ENCODE results near the gene ERCC6L2. TPM values are rescaled to one million over a fixed set of nuclear protein-coding genes. Genes with fewer than 3 reads are reported as not detected.

ERCC6L2 gene
- total and polyA plus RNA-seq, 2 donors (not counting 3 experiments of a cell fraction or from before 2014, with no cell fraction given), result 4.7 to 31.8 TPM

DNA sequence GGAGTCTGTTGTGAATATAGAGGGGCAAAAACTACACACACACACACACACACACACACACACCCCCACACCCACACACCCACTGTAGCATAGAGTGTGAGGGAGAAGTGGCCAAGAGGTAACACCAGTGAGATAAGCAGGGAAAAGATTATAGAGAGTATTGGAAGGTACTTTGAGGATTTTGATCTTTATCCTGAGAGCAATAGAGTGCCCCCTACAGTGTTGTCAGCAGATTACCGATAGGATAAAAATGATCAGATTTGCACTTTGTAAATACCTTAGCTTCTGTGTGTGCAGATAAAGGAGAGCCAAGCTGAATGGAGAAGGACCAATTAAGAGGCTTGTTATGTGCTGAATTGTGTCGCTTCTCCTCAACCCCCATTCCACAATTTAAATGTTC lies 32.3 kb downstream of the ERCC6L2 start:
- H3K9me3 ChIP-seq (replicated peaks; ENCODE audit: control insufficient read depth, insufficient read depth, low read length), result no peaks in the 10 kb centered on the region
- no peaks in the 10 kb centered on the region for H4K20me1 ChIP-seq (replicated peaks; ENCODE audit: control insufficient read depth, extremely low read depth, insufficient read depth, low read length)
- no peak for FAIRE-seq
- dilution Hi-C loops (cut with MboI; ENCODE audit: extremely low pct_ligation_motif_present, low sequenced_read_pairs) (no loop called here), intact Hi-C loops (cut with micrococcal nuclease) (no loop called here)
- H3K9me1 ChIP-seq (replicated peaks; ENCODE audit: control insufficient read depth, extremely low read depth, insufficient read depth, low read length), result no peaks in the 10 kb centered on the region
- H3K79me2 ChIP-seq (ENCODE audit: control insufficient read depth, insufficient read depth, low read length), result peaks cover 2% of the 10 kb centered on the region
- no peak for DNase-seq (ENCODE audit: low read depth, low spot score)
- ChIA-PET POLR2A (no interaction called here), CTCF (interaction anchor here (0.5 to 2.2 kb wide), 4 partner anchors 8 to 762 kb away, joined by 3 to 14 read pairs (median 4); no protein-coding TSS in a partner anchor)
- H3K4me2 ChIP-seq (ENCODE audit: insufficient read depth, low read length), result no peak overlapping the region
- no peak overlapping the region for H2AFZ ChIP-seq (ENCODE audit: low read depth, low read length)
- no peak overlapping the region for H3K9ac ChIP-seq (replicated peaks; ENCODE audit: extremely low read depth, insufficient read depth, low read length)
- H3K4me1 ChIP-seq (ENCODE audit: control insufficient read depth, extremely low read depth, insufficient read depth, low read length), result peaks cover 6% of the 10 kb centered on the region
- H3K4me3 ChIP-seq (replicated peaks in 1 of 3; ENCODE audit: insufficient read depth in 1 of 3, low read depth in 1 of 3, low read length in 3 of 3), result no peak overlapping the region
- no peak overlapping the region for H3K27ac ChIP-seq (ENCODE audit: insufficient read depth, low read depth, low read length)
- TF ChIP-seq, protein P1, sequence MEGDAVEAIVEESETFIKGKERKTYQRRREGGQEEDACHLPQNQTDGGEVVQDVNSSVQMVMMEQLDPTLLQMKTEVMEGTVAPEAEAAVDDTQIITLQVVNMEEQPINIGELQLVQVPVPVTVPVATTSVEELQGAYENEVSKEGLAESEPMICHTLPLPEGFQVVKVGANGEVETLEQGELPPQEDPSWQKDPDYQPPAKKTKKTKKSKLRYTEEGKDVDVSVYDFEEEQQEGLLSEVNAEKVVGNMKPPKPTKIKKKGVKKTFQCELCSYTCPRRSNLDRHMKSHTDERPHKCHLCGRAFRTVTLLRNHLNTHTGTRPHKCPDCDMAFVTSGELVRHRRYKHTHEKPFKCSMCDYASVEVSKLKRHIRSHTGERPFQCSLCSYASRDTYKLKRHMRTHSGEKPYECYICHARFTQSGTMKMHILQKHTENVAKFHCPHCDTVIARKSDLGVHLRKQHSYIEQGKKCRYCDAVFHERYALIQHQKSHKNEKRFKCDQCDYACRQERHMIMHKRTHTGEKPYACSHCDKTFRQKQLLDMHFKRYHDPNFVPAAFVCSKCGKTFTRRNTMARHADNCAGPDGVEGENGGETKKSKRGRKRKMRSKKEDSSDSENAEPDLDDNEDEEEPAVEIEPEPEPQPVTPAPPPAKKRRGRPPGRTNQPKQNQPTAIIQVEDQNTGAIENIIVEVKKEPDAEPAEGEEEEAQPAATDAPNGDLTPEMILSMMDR (IDR thresholded peaks at IDR 0.05; ENCODE audit: extremely low read depth in 1 of 2, insufficient read depth in 1 of 2, low read depth in 1 of 2, low read length in 2 of 2), result peak in 1 of 2 donors; percentile 18
- no peak for TF ChIP-seq POLR2AphosphoS5 (IDR thresholded peaks at IDR 0.05; ENCODE audit: insufficient read depth, low read depth, low read length)
- BruUV-seq (replicated peaks), result no TSS peak
- H3K36me3 ChIP-seq (ENCODE audit: control insufficient read depth in 2 of 2, extremely low read depth in 1 of 2, insufficient read depth in 2 of 2, low read length in 2 of 2), result no peaks in the 10 kb centered on the region
- H3K27me3 ChIP-seq (ENCODE audit: control insufficient read depth in 2 of 2, insufficient read depth in 2 of 2, low read length in 2 of 2), result no peaks in the 10 kb centered on the region

DNA sequence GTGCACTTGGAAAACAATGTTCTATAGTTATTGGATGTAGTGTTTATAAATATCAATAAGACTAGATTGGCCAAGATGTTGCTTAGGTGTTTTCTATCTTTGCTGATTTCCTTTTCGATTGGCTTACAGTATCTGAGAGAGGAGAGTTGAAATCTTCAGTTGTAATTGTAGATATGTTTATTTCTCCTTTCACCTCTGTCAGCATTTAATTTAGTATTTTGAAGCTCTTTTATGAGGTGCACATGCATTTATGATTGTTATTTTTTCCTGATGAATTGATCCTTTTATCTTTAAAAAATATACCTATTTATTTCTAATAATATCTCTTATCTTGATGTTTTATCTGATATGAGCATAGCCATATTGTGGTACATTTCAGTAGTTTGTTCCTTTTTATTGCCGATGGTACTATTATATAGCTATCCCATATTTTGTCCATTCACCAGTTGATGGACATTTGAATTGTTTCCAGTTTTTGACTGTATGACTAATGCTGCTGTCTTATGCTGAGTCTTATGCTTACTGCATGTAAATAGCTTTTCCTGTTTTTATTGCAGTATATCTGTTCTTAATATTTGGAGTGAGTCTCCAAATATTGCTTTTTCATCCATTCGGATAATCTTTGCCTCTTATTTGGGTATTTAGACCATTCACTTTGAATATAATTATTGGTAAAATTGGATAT lies 34.7 kb downstream of the ERCC6L2 start:
- Histone ChIP-seq H3K4me2 (ENCODE audit: insufficient read depth, low read length) (peak overlapping the region; percentile 8), H3K4me1 (ENCODE audit: control insufficient read depth, extremely low read depth, insufficient read depth, low read length) (peaks cover 6% of the 10 kb centered on the region), H3K9ac (replicated peaks; ENCODE audit: extremely low read depth, insufficient read depth, low read length) (no peak overlapping the region), H2AFZ (ENCODE audit: low read depth, low read length) (no peak overlapping the region), H3K27ac (ENCODE audit: insufficient read depth, low read depth, low read length) (no peak overlapping the region), H3K9me3 (replicated peaks; ENCODE audit: control insufficient read depth, insufficient read depth, low read length) (no peaks in the 10 kb centered on the region), H3K9me1 (replicated peaks; ENCODE audit: control insufficient read depth, extremely low read depth, insufficient read depth, low read length) (no peaks in the 10 kb centered on the region), H3K27me3 (ENCODE audit: control insufficient read depth in 2 of 2, insufficient read depth in 2 of 2, low read length in 2 of 2) (no peaks in the 10 kb centered on the region), H3K79me2 (ENCODE audit: control insufficient read depth, insufficient read depth, low read length) (peaks cover 2% of the 10 kb centered on the region), H4K20me1 (replicated peaks; ENCODE audit: control insufficient read depth, extremely low read depth, insufficient read depth, low read length) (no peaks in the 10 kb centered on the region), H3K4me3 (replicated peaks in 1 of 3; ENCODE audit: insufficient read depth in 1 of 3, low read depth in 1 of 3, low read length in 3 of 3) (no peak overlapping the region), H3K36me3 (ENCODE audit: control insufficient read depth in 2 of 2, extremely low read depth in 1 of 2, insufficient read depth in 2 of 2, low read length in 2 of 2) (no peaks in the 10 kb centered on the region)
- intact Hi-C loops (cut with micrococcal nuclease) (no loop called here), dilution Hi-C loops (cut with MboI; ENCODE audit: extremely low pct_ligation_motif_present, low sequenced_read_pairs) (no loop called here)
- no TSS peak for BruUV-seq (replicated peaks)
- DNase-seq (ENCODE audit: low read depth, low spot score), result peak; percentile 59
- TF ChIP-seq POLR2A (IDR thresholded peaks at IDR 0.05; ENCODE audit: low read depth, low read length), result no peak
- TF ChIP-seq, protein P1 (IDR thresholded peaks at IDR 0.05; ENCODE audit: extremely low read depth in 1 of 2, insufficient read depth in 1 of 2, low read depth in 1 of 2, low read length in 2 of 2), result no peak
- TF ChIP-seq POLR2AphosphoS5 (IDR thresholded peaks at IDR 0.05; ENCODE audit: insufficient read depth, low read depth, low read length), result no peak
- TF ChIP-seq GATA2 (IDR thresholded peaks at IDR 0.05; ENCODE audit: insufficient read depth, insufficient read length, low read depth, low read length), result no peak
- no peak for TF ChIP-seq EZH2 (IDR thresholded peaks at IDR 0.05; ENCODE audit: borderline replicate concordance, low read depth, low read length, severe bottlenecking)
- peak; percentile 43 for TF ChIP-seq FOS (IDR thresholded peaks at IDR 0.05; ENCODE audit: borderline replicate concordance, insufficient read depth, low read length)
- POLR2A ChIA-PET, result interaction anchor here (0.7 to 1.2 kb wide), 2 partner anchors 14 to 35 kb away, joined by 3 to 4 read pairs; partner anchors contain the start of gene ERCC6L2
- peak; percentile 38 for FAIRE-seq
- CTCF ChIA-PET, result interaction anchor here (0.8 to 2.4 kb wide), 7 partner anchors 11 to 183 kb away, joined by 3 to 8 read pairs (median 3); partner anchors contain the start of gene ERCC6L2
